ENCODE data around the gene HOXA4. TPM values are rescaled to one million over a fixed set of nuclear protein-coding genes. Genes with fewer than 3 reads are reported as not detected.

The HOXA4 gene
- total RNA-seq, 3 donors from 2014 or later (not counting 1 experiment from before 2014, with no cell fraction given) = 0.52 to 2.1 (median 0.63) TPM

DNA sequence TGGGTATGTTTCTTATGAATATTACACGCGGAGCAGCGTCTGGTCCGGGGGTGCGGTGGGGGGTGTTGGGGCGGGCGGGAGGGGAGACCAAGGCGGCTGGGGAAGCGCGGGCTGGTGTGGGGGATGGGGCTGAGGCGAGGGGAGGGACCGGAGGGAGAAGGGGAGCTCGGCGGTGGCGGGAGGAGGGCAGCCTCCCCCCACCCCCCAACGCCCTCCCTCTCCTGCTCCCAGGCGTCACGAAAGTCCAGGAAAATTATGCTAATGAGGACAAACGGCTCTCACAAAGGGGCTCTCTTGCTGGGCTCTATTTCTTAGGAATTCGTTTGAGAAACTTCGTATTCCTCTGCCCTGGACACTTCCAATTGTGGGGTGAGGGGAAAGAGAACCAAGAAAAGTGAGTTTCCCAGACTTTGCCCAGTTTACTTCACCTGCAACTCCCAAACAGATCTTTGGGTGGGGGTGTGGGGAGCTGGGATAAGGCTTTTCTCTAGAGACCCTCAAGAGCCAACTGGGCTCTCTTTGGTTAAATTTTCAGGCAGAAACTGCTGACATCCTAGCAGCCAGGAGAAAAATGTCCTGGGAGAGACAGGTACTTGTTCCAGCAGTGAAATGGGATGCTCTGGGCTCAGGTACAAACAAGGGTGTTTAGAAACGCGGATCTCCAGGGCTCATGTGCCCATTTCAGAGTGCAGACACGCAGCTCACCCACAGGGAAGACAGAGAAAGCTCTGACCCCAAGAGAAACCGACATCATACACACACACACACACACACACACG, 16.4 kb downstream of the HOXA4 start:
- TF ChIP-seq CTCF (IDR thresholded peaks at IDR 0.05) = no peak
- ATAC-seq = no peak
- H3K4me3 ChIP-seq (ENCODE audit: low read length) = no peak overlapping the region
- Mint-ChIP-seq H3K9me3 (no peaks in the 10 kb centered on the region), H3K36me3 (no peaks in the 10 kb centered on the region), H3K27me3 (ENCODE audit: low read depth in 2 of 2) (peaks cover 0 to 4% of the 10 kb centered on the region in 2 donors), H3K27ac (no peak overlapping the region), H3K4me3 (no peak overlapping the region), H3K4me1 (no peaks in the 10 kb centered on the region)
- intact Hi-C loops (cut with micrococcal nuclease) = no loop called here
- H3K4me1 ChIP-seq (ENCODE audit: control insufficient read depth, insufficient read depth, low read length) = no peaks in the 10 kb centered on the region
- no peaks in the 10 kb centered on the region for H3K9me3 ChIP-seq (ENCODE audit: control insufficient read depth, insufficient read depth, low read length)
- no peaks in the 10 kb centered on the region for H3K36me3 ChIP-seq (ENCODE audit: control insufficient read depth, insufficient read depth, low read length)
- H3K27ac ChIP-seq (ENCODE audit: low read length) = no peak overlapping the region
- WGBS (ENCODE audit: insufficient coverage) = 83% methylated on average over 10 of the region's 26 CpGs
- no peaks in the 10 kb centered on the region for H3K27me3 ChIP-seq (ENCODE audit: control insufficient read depth, insufficient read depth, low read length)
- DNase-seq = no peak

DNA sequence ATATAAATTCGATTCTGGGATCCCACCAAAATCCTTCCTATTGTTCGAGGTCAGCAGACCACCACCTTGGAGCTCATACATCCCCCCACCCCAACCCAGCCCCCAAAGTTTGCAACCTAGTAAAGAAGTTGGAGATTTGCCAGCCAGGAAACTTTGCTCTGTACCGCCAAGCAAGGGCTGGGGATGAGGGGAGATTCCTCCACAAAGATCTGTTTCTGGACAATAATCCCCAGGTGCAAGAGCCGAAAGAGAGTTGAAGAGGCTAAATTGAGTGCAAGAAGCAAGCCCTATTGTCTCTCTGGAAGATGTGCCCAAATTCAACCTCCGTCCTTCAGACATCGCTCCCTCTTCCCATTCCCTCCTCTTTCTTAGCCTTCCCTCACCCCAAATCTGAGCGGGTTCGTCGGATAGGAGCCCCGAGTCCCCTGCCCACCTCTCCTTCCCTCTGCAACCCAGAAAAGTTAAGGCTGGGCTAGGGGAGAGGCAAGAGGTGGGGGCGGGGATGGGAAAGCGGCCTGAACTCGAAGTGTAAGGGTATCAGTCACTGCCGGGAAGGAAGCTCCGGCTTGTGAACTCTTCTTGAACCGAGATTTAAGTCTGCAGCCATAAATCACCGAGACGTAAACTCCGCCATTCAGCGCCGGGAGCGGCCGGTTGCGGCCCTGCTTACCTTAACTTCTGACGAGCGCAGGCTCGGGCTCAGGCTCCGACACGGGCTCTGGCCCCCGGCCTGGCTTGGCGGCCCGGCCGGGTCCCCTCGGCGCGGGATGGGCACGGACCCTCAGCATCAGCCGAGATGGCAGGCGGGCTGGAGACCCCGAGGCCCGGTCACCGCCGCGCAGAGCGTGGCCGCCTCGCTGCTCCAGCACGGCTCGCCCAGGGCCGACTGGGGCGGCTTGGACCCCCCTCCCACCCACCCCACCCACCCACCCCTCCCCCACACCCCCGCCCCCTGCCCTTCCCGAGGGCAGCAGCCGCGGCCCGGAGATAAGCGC, 17.3 kb downstream of the HOXA4 start:
- intact Hi-C loops (cut with micrococcal nuclease) = no loop called here
- H3K27ac ChIP-seq (ENCODE audit: low read length) = no peak overlapping the region
- no peaks in the 10 kb centered on the region for H3K9me3 Mint-ChIP-seq

DNA sequence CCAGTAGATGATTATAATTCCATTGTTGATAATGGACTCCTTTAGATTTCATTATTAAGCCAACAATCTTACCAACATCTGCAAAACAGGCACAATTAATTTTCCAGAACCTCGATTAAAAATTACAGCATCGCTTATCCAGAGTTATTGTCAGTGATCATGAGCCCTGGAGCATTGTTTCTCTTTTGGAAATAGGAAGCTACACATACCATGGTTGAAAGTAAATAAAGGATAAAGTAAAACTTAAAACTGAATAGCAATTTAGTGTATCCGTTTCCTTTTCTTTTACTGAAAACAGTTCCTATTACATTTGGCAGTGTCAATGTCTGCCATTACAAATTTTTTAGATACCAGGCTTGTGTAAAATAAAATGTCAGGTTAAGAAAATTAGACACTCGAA, 18.2 kb downstream of the HOXA4 start:
- TF ChIP-seq CTCF (IDR thresholded peaks at IDR 0.05) = no peak
- no peaks in the 10 kb centered on the region for H3K36me3 ChIP-seq (ENCODE audit: control insufficient read depth, insufficient read depth, low read length)
- no peak overlapping the region for H3K27ac Mint-ChIP-seq
- intact Hi-C loops (cut with micrococcal nuclease) = no loop called here
- H3K4me1 Mint-ChIP-seq = no peaks in the 10 kb centered on the region
- H3K27ac ChIP-seq (ENCODE audit: low read length) = no peak overlapping the region
- H3K4me3 Mint-ChIP-seq = no peak overlapping the region
- no peaks in the 10 kb centered on the region for H3K9me3 ChIP-seq (ENCODE audit: control insufficient read depth, insufficient read depth, low read length)
- no peaks in the 10 kb centered on the region for H3K9me3 Mint-ChIP-seq
- H3K27me3 Mint-ChIP-seq (ENCODE audit: low read depth in 2 of 2) = peaks cover 0 to 7% of the 10 kb centered on the region in 2 donors
- H3K36me3 Mint-ChIP-seq = no peaks in the 10 kb centered on the region
- H3K4me1 ChIP-seq (ENCODE audit: control insufficient read depth, insufficient read depth, low read length) = no peaks in the 10 kb centered on the region
- DNase-seq = no peak
- ATAC-seq = no peak
- 91% methylated on average over 4 of the region's 4 CpGs for WGBS (ENCODE audit: insufficient coverage)
- H3K4me3 ChIP-seq (ENCODE audit: low read length) = no peak overlapping the region
- H3K27me3 ChIP-seq (ENCODE audit: control insufficient read depth, insufficient read depth, low read length) = no peaks in the 10 kb centered on the region

More for the DNA sequence above, 17.3 kb downstream of the HOXA4 start:
- ATAC-seq = no peak
- no peaks in the 10 kb centered on the region for H3K27me3 ChIP-seq (ENCODE audit: control insufficient read depth, insufficient read depth, low read length)
- no peak overlapping the region for H3K4me3 ChIP-seq (ENCODE audit: low read length)
- H3K36me3 ChIP-seq (ENCODE audit: control insufficient read depth, insufficient read depth, low read length) = no peaks in the 10 kb centered on the region
- DNase-seq = no peak
- Mint-ChIP-seq H3K27ac (no peak overlapping the region), H3K36me3 (no peaks in the 10 kb centered on the region), H3K4me1 (no peaks in the 10 kb centered on the region), H3K27me3 (ENCODE audit: low read depth in 2 of 2) (peaks cover 0 to 4% of the 10 kb centered on the region in 2 donors), H3K4me3 (no peak overlapping the region)
- no peaks in the 10 kb centered on the region for H3K4me1 ChIP-seq (ENCODE audit: control insufficient read depth, insufficient read depth, low read length)
- WGBS (ENCODE audit: insufficient coverage) = 94% methylated on average over 46 of the region's 57 CpGs
- H3K9me3 ChIP-seq (ENCODE audit: control insufficient read depth, insufficient read depth, low read length) = no peaks in the 10 kb centered on the region
- no peak for TF ChIP-seq CTCF (IDR thresholded peaks at IDR 0.05)
